Measurements from ENCODE around the gene ADAMTS12. TPM values are rescaled to one million over a fixed set of nuclear protein-coding genes. Genes with fewer than 3 reads are reported as not detected.

ADAMTS12 gene
- total RNA-seq, 1 experiment from 2014 or later, result 6.2 TPM

- H4K91ac ChIP-seq (ENCODE audit: insufficient read length, low read depth, low read length), result no peak overlapping the region
- H2BK12ac ChIP-seq (ENCODE audit: insufficient read length, low read depth, low read length), result no peak overlapping the region
- no peak overlapping the region for H2AFZ ChIP-seq (ENCODE audit: low read length)
- H3K79me1 ChIP-seq (ENCODE audit: insufficient read depth, low read depth, low read length, poor library complexity, severe bottlenecking), result no peaks in the 10 kb centered on the region
- H3K27ac Mint-ChIP-seq, result peak overlapping the region in 2 of 3 experiments; percentile 46 to 76; a peak in 3 of 7 replicates
- no peak for DNase-seq
- no peak overlapping the region for H3K27ac ChIP-seq (ENCODE audit: insufficient read length, low read depth, low read length)
- H2AK5ac ChIP-seq (ENCODE audit: insufficient read length, low read length), result no peak overlapping the region
- H3K18ac ChIP-seq (ENCODE audit: insufficient read length, low read depth, low read length), result no peak overlapping the region
- WGBS (ENCODE audit: extremely low coverage, insufficient read length, low lambda C conversion rate), result no CpG with 5 or more reads among the region's 1 CpG
- H3K23ac ChIP-seq (ENCODE audit: insufficient read length, low read depth, low read length), result no peak overlapping the region
- no peak overlapping the region for H3K14ac ChIP-seq (ENCODE audit: insufficient read depth, low read length)
- no peaks in the 10 kb centered on the region for H3K23me2 ChIP-seq (ENCODE audit: insufficient read length, low read depth, low read length, poor library complexity, severe bottlenecking)
- no peak overlapping the region for H2BK120ac ChIP-seq (ENCODE audit: low read depth, low read length, poor library complexity, severe bottlenecking)
- H2BK5ac ChIP-seq (ENCODE audit: insufficient read length, low read length), result no peak overlapping the region
- no peak overlapping the region for H3K9ac ChIP-seq (ENCODE audit: extremely low read depth, insufficient read length, low read length)
- H3K27me3 ChIP-seq (ENCODE audit: insufficient read depth, low read length), result no peaks in the 10 kb centered on the region
- H3K27me3 Mint-ChIP-seq (ENCODE audit: low read depth), result no peaks in the 10 kb centered on the region
- peaks cover 46 to 55% of the 10 kb centered on the region in 2 experiments for H3K4me1 Mint-ChIP-seq
- H3T11ph ChIP-seq (ENCODE audit: low read length), result no peak overlapping the region
- H3K9me3 Mint-ChIP-seq, result no peaks in the 10 kb centered on the region; a peak in 1 of 5 replicates
- no peak overlapping the region for H2BK15ac ChIP-seq (ENCODE audit: low read depth, low read length)
- no peak overlapping the region for H4K8ac ChIP-seq (replicated peaks; ENCODE audit: insufficient read length, low read depth, low read length)
- H3K4me2 ChIP-seq (ENCODE audit: insufficient read depth, insufficient read length, low read length), result no peak overlapping the region
- H3K9me3 ChIP-seq (ENCODE audit: control insufficient read depth, low read depth, low read length), result no peaks in the 10 kb centered on the region
- H2BK20ac ChIP-seq (ENCODE audit: low read depth, low read length, poor library complexity, severe bottlenecking), result no peak overlapping the region
- H4K20me1 ChIP-seq (ENCODE audit: control insufficient read depth, insufficient read depth, insufficient read length), result no peaks in the 10 kb centered on the region
- no peak overlapping the region for H3K56ac ChIP-seq (ENCODE audit: insufficient read length, low read depth, low read length)
- H3K4me3 Mint-ChIP-seq, result no peak overlapping the region
- peaks cover 21% of the 10 kb centered on the region for H3K4me1 ChIP-seq (ENCODE audit: insufficient read depth, low read length)
- H3K36me3 Mint-ChIP-seq (ENCODE audit: insufficient read depth in 1 of 3, low read depth in 3 of 3), result no peaks in the 10 kb centered on the region
- no peak overlapping the region for H3K4ac ChIP-seq (ENCODE audit: low read depth, low read length)
- H3K79me2 ChIP-seq (ENCODE audit: insufficient read depth, low read length), result no peaks in the 10 kb centered on the region
- TF ChIP-seq CTCF (conservative IDR thresholded peaks at IDR 0.05), result no peak
- no peak overlapping the region for H4K5ac ChIP-seq (ENCODE audit: insufficient read length, low read depth, low read length)
Observed at GRCh38 chr5:33762859-33763258, 128.9 kb downstream of the ADAMTS12 start.

All from H9 (cell line).